Neural cell (in vitro differentiated cells): ENCODE measurements around the gene SPACA5B. TPM values are rescaled to one million over a fixed set of nuclear protein-coding genes. Genes with fewer than 3 reads are reported as not detected.

Experiments used
- H2AFZ ChIP-seq: fragments of 200-600, 300-800 bp; sonication (generic), shearing (Covaris generic); 2 replicates; pipeline ENCODE4 v1.6.0; 2014; ENCODE audit warnings: low read depth, mild to moderate bottlenecking, antibody characterized with exemption, low read length, moderate library complexity
- H3F3A ChIP-seq: fragments of 200-600 bp; shearing (Covaris generic); 2 replicates; pipeline ENCODE4 v1.6.1; 2016; ENCODE audit warnings: mild to moderate bottlenecking, moderate library complexity, mixed read lengths, antibody characterized with exemption, low read length; ENCODE audit not compliant: insufficient read depth, poor library complexity, severe bottlenecking
- H3K27ac ChIP-seq: fragments of 200-600, 300-800 bp; sonication (generic), shearing (Covaris generic); 2 replicates; pipeline ENCODE4 v1.5.1; 2014; ENCODE audit warnings: mild to moderate bottlenecking, low read length, moderate library complexity
- H3K27me3 ChIP-seq: fragments of 300-800, 200-600 bp; sonication (generic), shearing (Covaris generic); 2 replicates; pipeline ENCODE4 v1.6.0; 2014; ENCODE audit warnings: mild to moderate bottlenecking, low read depth, low read length, moderate library complexity; ENCODE audit not compliant: insufficient read depth
- H3K36me3 ChIP-seq: fragments of 300-800, 200-600 bp; sonication (generic), shearing (Covaris generic); 2 replicates; pipeline ENCODE4 v1.5.1; 2014; ENCODE audit warnings: mild to moderate bottlenecking, antibody characterized with exemption, low read length, moderate library complexity; ENCODE audit not compliant: insufficient read depth
- H3K4me2 ChIP-seq: fragments of 300-800, 200-600 bp; sonication (generic), shearing (Covaris generic); 2 replicates; pipeline ENCODE4 v1.6.0; 2014; ENCODE audit warnings: mild to moderate bottlenecking, low read length
- H3K4me3 ChIP-seq: fragments of 300-800, 200-600 bp; sonication (generic), shearing (Covaris generic); 2 replicates; pipeline ENCODE4 v1.5.1; 2014; ENCODE audit warnings: mild to moderate bottlenecking, low read length, moderate library complexity
- H3K79me2 ChIP-seq: fragments of 200-600 bp; shearing (Covaris generic); replicated peaks from 2 replicates; pipeline ENCODE4 v1.6.0; 2014; ENCODE audit warnings: mild to moderate bottlenecking, low read length, moderate library complexity; ENCODE audit not compliant: insufficient read depth
- H3K9ac ChIP-seq: fragments of 300-800, 200-600 bp; sonication (generic), shearing (Covaris generic); 2 replicates; pipeline ENCODE4 v1.6.1; 2016; ENCODE audit warnings: mild to moderate bottlenecking, low read length, mixed read lengths
- H3K9me2 ChIP-seq: fragments of 200-600 bp; shearing (Covaris generic); 2 replicates; pipeline ENCODE4 v1.6.1; 2016; ENCODE audit warnings: mild to moderate bottlenecking, low read length, mixed read lengths; ENCODE audit not compliant: insufficient read depth
- H3K9me3 ChIP-seq: fragments of 200-600, 300-800 bp; sonication (generic), shearing (Covaris generic); 2 replicates; pipeline ENCODE4 v1.6.1; 2016; ENCODE audit warnings: mild to moderate bottlenecking, mixed run types, low read length, moderate library complexity, mixed read lengths
- H4K20me1 ChIP-seq: fragments of 200-600 bp; shearing (Covaris generic); 2 replicates; pipeline ENCODE4 v1.6.1; 2016; ENCODE audit warnings: mild to moderate bottlenecking, mixed run types; ENCODE audit not compliant: insufficient read depth
- EP300 ChIP-seq: fragments of 450-650 bp; conservative IDR thresholded peaks from 2 replicates; pipeline ENCODE4 v1.6.1; 2014; ENCODE audit warnings: antibody characterized with exemption, mild to moderate bottlenecking, moderate library complexity; ENCODE audit not compliant: poor library complexity, severe bottlenecking
- EZH2 ChIP-seq: fragments of 200-600, 300-800 bp; shearing (Covaris generic), sonication (generic); IDR thresholded peaks from 2 replicates; pipeline ENCODE4 v1.6.1; 2014; ENCODE audit warnings: antibody characterized with exemption, low read length, borderline replicate concordance, mild to moderate bottlenecking; ENCODE audit not compliant: insufficient read depth, poor library complexity, severe bottlenecking
- MXI1 ChIP-seq: fragments of 450-650 bp; conservative IDR thresholded peaks from 2 replicates; pipeline ENCODE4 v1.6.1; 2014; ENCODE audit warnings: antibody characterized with exemption, mild to moderate bottlenecking; ENCODE audit not compliant: poor library complexity, severe bottlenecking
- POLR2AphosphoS5 ChIP-seq: IDR thresholded peaks from 2 replicates; pipeline ENCODE4 v1.6.1; 2012
- RAD21 ChIP-seq: fragments of 450-650 bp; conservative IDR thresholded peaks from 2 replicates; pipeline ENCODE4 v1.6.1; 2014; ENCODE audit warnings: antibody characterized with exemption, mild to moderate bottlenecking, moderate library complexity
- SMC3 ChIP-seq: fragments of 450-650 bp; conservative IDR thresholded peaks from 2 replicates; pipeline ENCODE4 v1.6.1; 2014; ENCODE audit warnings: antibody characterized with exemption, mild to moderate bottlenecking, moderate library complexity; ENCODE audit not compliant: poor library complexity
- TAF1 ChIP-seq: IDR thresholded peaks from 2 replicates; pipeline ENCODE4 v1.6.1; 2012; ENCODE audit warnings: low read depth
- polyA plus RNA-seq: library from polyadenylated mRNA; depleted of rRNA; stranded (reverse); fragments of >200 nt; gene quantifications from 2 replicates; pipeline ENCODE4 v1.2.3, GENCODE V29; 2014
- TF ChIP-seq, protein P1 (sequence below): fragments of 450-650 bp; IDR thresholded peaks from 2 replicates; pipeline ENCODE4 v1.5.1; 2014; ENCODE audit warnings: antibody characterized with exemption, mild to moderate bottlenecking, moderate library complexity; ENCODE audit not compliant: poor library complexity, severe bottlenecking
- TF ChIP-seq, protein P2 (sequence below): IDR thresholded peaks from 2 replicates; pipeline ENCODE4 v1.6.1; 2012; ENCODE audit warnings: borderline replicate concordance

The SPACA5B gene
- polyA plus RNA-seq, 1 donor from 2014 or later = not detected

DNA sequence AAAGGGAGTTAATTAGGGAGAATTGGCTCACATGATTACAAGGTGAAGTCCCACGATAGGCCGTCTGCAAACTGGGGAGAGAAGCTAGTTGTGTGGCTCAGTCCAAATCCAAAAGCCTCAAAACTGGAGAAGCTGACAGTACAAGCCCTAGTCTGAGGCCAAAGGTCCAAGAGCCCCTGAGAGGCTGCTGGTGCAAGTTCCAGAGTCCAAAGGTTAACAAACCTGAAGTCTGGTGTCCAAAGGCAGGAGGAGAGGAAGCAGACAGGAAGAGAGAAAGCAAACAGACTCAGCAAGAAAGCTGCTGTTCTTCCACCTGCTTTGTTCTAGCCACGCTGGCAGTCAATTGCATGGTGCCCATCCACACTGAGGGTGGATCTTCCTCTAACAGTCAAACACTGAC lies 29.0 kb upstream of the SPACA5B start:
- Histone ChIP-seq H3F3A (no peaks in the 10 kb centered on the region), H3K4me3 (no peak overlapping the region), H3K79me2 (no peaks in the 10 kb centered on the region), H3K9me2 (no peaks in the 10 kb centered on the region), H3K36me3 (no peaks in the 10 kb centered on the region), H3K27ac (no peak overlapping the region), H3K9me3 (no peaks in the 10 kb centered on the region), H4K20me1 (no peaks in the 10 kb centered on the region), H3K9ac (no peak overlapping the region), H2AFZ (no peak overlapping the region), H3K27me3 (no peaks in the 10 kb centered on the region), H3K4me2 (no peak overlapping the region)
- TF ChIP-seq EP300 (no peak), TAF1 (no peak), POLR2AphosphoS5 (no peak), EZH2 (no peak), RAD21 (no peak), SMC3 (no peak), MXI1 (no peak)
- TF ChIP-seq, protein P1, sequence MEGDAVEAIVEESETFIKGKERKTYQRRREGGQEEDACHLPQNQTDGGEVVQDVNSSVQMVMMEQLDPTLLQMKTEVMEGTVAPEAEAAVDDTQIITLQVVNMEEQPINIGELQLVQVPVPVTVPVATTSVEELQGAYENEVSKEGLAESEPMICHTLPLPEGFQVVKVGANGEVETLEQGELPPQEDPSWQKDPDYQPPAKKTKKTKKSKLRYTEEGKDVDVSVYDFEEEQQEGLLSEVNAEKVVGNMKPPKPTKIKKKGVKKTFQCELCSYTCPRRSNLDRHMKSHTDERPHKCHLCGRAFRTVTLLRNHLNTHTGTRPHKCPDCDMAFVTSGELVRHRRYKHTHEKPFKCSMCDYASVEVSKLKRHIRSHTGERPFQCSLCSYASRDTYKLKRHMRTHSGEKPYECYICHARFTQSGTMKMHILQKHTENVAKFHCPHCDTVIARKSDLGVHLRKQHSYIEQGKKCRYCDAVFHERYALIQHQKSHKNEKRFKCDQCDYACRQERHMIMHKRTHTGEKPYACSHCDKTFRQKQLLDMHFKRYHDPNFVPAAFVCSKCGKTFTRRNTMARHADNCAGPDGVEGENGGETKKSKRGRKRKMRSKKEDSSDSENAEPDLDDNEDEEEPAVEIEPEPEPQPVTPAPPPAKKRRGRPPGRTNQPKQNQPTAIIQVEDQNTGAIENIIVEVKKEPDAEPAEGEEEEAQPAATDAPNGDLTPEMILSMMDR = no peak

DNA sequence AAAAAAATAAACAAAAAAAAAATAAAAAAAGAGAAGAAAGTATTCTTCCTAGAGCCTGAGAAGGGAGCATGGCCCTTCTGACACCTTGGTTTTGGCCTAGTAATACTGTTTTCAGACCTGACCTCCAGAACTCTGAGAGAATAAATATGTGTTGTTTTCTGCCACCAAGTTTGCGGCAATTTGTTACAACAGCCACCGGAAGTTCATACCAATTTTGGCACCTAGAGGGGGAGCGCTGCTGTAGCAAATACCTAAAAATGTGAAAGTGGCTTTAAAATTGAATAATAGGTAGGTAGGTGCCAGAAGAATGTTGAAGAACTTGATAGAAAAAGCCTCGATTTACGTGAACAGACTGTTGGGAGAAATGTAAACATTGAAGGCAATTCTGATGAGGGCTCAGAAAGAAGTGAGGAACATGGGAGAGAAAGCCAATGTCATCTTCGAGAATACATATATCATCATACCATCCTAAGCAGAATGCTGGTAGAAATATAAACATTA lies 27.5 kb upstream of the SPACA5B start:
- Histone ChIP-seq H3K27me3 (no peaks in the 10 kb centered on the region), H3K9me3 (no peaks in the 10 kb centered on the region), H3K9ac (no peak overlapping the region), H3K27ac (no peak overlapping the region), H3K4me3 (no peak overlapping the region), H2AFZ (no peak overlapping the region), H3F3A (no peaks in the 10 kb centered on the region), H3K36me3 (no peaks in the 10 kb centered on the region), H3K4me2 (no peak overlapping the region), H3K9me2 (no peaks in the 10 kb centered on the region), H4K20me1 (no peaks in the 10 kb centered on the region), H3K79me2 (no peaks in the 10 kb centered on the region)
- TF ChIP-seq SMC3 = no peak
- no peak for TF ChIP-seq EP300
- TF ChIP-seq, protein P2, sequence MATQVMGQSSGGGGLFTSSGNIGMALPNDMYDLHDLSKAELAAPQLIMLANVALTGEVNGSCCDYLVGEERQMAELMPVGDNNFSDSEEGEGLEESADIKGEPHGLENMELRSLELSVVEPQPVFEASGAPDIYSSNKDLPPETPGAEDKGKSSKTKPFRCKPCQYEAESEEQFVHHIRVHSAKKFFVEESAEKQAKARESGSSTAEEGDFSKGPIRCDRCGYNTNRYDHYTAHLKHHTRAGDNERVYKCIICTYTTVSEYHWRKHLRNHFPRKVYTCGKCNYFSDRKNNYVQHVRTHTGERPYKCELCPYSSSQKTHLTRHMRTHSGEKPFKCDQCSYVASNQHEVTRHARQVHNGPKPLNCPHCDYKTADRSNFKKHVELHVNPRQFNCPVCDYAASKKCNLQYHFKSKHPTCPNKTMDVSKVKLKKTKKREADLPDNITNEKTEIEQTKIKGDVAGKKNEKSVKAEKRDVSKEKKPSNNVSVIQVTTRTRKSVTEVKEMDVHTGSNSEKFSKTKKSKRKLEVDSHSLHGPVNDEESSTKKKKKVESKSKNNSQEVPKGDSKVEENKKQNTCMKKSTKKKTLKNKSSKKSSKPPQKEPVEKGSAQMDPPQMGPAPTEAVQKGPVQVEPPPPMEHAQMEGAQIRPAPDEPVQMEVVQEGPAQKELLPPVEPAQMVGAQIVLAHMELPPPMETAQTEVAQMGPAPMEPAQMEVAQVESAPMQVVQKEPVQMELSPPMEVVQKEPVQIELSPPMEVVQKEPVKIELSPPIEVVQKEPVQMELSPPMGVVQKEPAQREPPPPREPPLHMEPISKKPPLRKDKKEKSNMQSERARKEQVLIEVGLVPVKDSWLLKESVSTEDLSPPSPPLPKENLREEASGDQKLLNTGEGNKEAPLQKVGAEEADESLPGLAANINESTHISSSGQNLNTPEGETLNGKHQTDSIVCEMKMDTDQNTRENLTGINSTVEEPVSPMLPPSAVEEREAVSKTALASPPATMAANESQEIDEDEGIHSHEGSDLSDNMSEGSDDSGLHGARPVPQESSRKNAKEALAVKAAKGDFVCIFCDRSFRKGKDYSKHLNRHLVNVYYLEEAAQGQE = no peak
- TF ChIP-seq EZH2 = no peak
- no peak for TF ChIP-seq RAD21
- no peak for TF ChIP-seq MXI1
- TF ChIP-seq, protein P1 = no peak
